Non-pigmented ciliary epithelial cell (primary cell): ENCODE measurements around the gene TAF11L14.
"Not testable (repeated sequence)": the region's sequence is repeated elsewhere in the genome, so short reads cannot be mapped to it uniquely, and the experiment has no call there.

Experiments
- DNase-seq: peaks from one replicate; pipeline ENCODE4 v3.0.0-alpha.2; 2010; ENCODE audit warnings: low read depth

The TAF11L14 gene

DNA sequence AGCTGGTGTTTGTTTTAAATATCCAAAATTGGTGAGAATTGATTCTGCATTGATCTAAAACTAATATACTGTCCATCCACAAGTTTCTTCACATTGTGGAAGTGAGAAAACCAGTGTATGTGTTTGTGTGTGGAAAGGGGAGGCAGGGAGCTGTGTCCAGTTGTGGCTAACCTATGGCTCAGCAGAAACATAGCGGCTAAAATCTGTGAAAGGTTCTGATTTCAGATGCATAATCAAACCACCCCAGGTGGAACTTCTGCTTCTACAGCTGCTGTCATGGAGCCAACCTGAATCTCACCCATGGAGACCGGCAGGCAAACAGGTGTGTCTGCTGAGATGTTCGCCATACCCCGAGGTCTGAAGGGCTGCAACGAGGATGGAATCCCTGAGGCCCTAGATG lies at the start of gene TAF11L14:
Gene TAF11L14, plus strand, starts transcription at position 301 of the 400 bp plus-strand sequence.
- DNase-seq: no peak

DNA sequence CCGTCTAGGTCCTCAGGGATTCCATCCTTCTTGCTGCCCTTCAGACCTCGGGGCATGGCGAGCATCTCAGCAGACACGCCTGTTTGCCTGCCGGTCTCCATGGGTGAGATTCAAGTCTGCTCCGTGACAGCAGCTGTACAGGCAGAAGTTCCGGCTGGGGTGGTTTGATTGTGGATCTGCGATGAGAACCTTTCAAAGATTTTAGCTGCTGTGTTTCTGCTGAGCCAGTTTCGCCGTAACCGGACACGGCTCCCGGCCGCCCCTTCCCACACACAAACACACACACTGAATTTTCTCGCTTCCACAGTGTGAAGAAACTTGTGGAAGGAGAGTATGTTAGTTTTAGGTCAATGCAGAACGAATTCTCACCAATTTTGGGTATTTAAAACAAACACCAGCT lies 48.6 kb upstream of the TAF11L14 start, which contains the start of gene TAF11L7:
Gene TAF11L7, minus strand, starts transcription at position 101 of the 400 bp plus-strand sequence.
- not testable (repeated sequence) for DNase-seq

DNA sequence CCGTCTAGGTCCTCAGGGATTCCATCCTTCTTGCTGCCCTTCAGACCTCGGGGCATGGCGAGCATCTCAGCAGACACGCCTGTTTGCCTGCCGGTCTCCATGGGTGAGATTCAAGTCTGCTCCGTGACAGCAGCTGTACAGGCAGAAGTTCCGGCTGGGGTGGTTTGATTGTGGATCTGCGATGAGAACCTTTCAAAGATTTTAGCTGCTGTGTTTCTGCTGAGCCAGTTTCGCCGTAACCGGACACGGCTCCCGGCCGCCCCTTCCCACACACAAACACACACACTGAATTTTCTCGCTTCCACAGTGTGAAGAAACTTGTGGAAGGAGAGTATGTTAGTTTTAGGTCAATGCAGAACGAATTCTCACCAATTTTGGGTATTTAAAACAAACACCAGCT lies 43.4 kb upstream of the TAF11L14 start, which contains the start of gene TAF11L8:
Gene TAF11L8, minus strand, starts transcription at position 101 of the 400 bp plus-strand sequence.
- DNase-seq: not testable (repeated sequence)

DNA sequence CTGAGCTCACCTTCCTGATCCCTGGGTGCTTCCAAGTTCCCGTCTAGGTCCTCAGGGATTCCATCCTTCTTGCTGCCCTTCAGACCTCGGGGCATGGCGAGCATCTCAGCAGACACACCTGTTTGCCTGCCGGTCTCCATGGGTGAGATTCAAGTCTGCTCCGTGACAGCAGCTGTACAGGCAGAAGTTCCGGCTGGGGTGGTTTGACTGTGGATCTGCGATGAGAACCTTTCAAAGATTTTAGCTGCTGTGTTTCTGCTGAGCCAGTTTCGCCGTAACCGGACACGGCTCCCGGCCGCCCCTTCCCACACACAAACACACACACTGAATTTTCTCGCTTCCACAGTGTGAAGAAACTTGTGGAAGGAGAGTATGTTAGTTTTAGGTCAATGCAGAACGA lies 40.0 kb upstream of the TAF11L14 start, which contains the start of gene TAF11L9:
Gene TAF11L9, minus strand, starts transcription at position 140 of the 400 bp plus-strand sequence.
- DNase-seq: not testable (repeated sequence)

DNA sequence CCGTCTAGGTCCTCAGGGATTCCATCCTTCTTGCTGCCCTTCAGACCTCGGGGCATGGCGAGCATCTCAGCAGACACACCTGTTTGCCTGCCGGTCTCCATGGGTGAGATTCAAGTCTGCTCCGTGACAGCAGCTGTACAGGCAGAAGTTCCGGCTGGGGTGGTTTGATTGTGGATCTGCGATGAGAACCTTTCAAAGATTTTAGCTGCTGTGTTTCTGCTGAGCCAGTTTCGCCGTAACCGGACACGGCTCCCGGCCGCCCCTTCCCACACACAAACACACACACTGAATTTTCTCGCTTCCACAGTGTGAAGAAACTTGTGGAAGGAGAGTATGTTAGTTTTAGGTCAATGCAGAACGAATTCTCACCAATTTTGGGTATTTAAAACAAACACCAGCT lies 36.5 kb upstream of the TAF11L14 start, which contains the start of gene TAF11L10:
Gene TAF11L10, minus strand, starts transcription at position 101 of the 400 bp plus-strand sequence.
- not testable (repeated sequence) for DNase-seq

DNA sequence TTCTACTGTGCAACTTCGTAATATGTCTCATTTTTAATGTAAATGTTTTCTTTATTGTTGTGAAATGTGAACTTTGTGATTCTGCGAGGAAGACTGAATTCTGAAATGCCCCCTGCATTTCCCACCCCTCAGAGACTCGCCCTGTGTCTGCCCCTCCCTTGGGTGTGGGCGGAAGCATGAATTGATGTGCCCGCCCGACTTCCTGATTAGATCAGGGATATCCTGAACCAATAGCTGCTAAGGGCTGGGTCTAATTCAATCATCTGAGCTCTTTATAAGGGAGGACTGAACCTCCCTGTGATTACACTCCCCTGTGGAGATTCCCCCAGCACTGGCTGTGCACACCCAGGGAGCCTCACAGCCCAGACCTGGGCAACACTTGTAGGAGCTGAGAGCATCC lies 30.4 kb upstream of the TAF11L14 start, which contains the start of gene TAF11L11:
Gene TAF11L11, plus strand, starts transcription at position 304 of the 400 bp plus-strand sequence.
- not testable (repeated sequence) for DNase-seq

DNA sequence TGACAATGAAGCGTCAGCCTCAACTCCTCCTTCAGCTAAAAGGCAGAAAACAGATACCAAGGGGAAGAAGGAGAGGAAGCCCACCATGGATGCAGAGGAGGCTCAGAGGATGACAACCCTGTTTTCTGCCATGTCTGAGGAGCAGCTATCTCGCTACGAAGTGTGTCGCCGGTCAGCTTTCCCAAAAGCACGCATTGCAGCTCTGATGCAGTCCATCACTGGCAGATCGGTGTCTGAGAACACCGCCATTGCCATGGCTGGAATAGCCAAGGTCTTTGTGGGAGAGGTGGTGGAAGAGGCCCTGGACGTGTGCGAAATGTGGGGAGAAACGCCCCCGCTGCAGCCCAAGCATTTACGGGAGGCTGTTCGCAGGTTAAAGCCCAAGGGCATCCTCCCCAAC lies 29.3 kb upstream of the TAF11L14 start:
- DNase-seq: no peak

DNA sequence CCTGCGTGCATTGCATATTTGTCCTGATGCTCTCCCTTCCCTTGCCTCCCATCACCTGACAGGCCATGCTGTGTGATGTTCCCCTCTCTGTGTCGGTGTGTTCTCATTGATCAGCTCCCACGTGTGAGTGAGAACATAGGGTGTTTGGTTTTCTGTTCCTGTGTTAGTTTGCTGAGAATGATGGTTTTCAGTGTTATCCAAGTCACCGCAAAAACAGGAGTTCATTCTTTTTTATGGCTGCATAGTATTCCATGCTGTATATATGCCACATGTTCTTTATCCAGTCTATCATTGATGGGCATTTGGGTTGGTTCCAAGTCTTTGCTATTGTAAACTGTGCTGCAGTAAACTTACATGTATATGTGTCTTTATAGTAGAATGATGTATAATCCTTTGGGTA lies 26.8 kb upstream of the TAF11L14 start:
- not testable (repeated sequence) for DNase-seq

DNA sequence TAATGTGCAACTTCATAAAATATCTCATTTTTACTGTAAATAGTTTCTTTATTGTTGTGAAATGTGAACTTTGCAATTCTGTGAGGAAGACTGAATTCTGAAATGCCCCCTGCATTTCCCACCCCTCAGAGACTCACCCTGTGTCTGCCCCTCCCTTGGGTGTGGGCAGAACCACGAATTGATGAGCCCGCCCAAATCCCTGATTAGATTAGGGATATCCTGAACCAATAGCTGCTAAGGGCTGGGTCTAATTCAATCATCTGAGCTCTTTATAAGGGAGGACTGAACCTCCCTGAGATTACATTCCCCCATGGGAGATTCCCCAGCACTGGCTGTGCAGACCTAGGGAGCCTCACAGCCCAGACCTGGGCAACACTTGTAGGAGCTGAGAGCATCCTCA lies 24.2 kb upstream of the TAF11L14 start, which contains the start of gene TAF11L12:
Gene TAF11L12, plus strand, starts transcription at position 301 of the 400 bp plus-strand sequence.
- not testable (repeated sequence) for DNase-seq

DNA sequence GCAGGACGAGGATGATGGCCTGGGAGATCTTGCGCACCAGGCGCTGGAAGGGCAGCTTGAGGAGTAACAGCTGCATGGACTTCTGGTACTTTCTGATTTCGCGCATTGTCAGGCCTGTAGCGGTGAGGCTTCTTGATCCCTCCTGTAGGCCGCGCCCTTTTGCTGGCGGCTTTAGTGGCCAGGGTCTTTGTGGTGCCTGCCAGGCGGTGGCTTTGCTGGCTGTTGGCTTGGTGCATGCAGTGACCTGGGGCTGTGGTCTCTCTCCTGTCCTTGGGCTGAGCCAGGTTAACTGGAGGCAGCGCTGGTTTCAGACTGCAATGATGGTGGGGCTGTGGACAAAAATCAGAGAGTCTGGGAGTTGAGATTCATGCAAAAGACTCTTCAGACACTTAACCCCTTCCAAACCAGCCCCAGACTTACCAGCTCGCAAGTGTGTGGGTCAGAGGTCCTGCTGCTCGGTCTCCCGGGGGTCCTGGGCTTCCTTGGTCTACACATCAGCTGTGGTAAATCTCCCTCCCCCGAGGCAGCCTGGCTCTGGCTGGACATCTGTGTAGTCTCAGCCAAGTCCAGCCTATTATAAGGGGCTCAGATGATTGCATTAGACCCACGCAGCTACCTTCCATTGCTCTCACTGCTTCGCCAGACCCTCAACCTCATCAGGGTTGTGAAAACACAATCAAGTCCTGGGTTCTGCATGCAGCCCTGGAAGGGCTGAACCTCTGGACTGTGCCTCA lies 19.2 kb upstream of the TAF11L14 start:
- DNase-seq: no peak

DNA sequence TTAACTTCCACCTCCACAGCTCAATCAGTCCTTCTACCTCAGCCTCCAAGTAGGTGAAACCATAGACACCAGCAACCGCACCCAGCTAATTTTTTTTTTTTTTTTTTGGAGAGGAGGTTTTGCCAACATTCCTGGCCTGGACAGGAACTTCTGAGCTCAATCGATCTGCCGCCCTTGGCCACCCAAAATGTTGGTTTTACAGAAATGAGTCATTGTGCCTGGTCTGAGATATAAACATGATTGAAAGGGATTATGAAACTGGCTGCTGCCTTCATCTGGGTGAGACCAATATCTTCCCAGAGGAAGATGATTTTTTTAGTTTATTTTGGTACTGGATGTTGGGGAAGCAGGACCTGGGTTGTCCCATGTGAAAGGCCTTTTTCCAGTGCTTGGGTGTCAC lies 14.9 kb upstream of the TAF11L14 start:
- DNase-seq: no peak

DNA sequence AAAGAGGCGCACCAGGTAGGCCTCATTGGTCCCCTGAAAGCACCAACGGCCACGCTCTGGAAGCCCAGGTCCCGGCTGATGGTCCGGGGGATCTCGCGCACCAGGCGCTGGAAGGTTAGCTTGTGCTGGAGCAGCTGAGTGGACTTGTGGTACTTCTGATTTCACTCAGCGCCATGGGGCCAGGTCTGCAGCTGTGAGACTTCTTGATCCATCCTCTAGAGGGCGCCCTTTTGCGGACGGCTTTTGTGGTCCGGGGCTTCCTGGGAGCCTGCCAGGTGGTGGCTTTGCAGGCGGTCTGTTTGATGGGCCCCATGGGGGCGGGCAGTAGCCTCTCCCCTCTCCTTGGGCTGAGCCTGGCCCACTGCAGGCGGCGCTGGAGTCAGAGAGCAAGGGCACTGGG lies 13.6 kb upstream of the TAF11L14 start:
- DNase-seq: no peak

DNA sequence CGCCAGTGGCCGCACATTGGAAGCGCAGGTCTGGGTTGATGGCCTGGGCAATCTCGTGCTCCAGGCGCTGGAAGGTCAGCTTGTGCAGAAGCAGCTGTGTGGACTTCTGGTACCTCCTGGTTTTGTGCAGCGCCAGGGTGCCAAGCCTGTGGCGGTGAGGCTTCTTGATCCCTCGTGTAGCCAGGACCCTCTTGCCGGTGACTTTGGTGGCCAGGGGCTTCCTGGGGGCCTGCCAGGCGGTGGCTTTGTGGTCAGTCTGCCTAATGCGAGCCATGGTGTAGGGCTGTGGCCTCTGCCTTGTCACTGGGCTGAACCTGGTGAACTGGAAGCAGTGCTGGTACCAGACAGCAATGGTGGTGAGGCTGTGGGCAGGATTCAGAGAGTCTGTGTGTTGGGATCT lies 8.6 kb upstream of the TAF11L14 start:
- DNase-seq: no peak

DNA sequence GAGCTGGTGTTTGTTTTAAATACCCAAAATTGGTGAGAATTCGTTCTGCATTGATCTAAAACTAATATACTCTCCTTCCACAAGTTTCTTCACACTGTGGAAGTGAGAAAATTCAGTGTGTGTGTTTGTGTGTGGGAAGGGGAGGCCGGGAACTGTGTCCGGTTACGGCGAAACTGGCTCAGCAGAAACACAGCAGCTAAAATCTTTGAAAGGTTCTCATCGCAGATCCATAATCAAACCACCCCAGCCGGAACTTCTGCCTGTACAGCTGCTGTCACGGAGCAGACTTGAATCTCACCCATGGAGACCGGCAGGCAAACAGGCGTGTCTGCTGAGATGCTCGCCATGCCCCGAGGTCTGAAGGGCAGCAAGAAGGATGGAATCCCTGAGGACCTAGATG lies 2.5 kb upstream of the TAF11L14 start, which contains the start of gene TAF11L13:
Gene TAF11L13, plus strand, starts transcription at position 301 of the 400 bp plus-strand sequence.
- not testable (repeated sequence) for DNase-seq

DNA sequence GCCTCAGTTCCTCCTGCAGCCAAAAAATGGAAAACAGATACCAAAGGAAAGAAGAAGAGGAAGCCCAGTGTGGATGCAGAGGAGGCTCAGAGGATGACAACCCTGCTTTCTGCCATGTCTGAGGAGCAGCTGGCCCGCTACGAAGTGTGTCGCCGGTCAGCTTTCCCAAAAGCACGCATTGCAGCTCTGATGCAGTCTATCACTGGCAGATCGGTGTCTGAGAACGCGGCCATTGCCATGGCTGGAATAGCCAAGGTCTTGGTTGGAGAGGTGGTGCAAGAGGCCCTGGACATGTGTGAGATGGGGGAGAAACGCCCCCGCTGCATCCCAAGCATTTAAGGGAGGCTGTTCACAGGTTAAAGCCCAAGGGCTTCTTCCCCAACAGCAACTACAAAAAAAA lies 15.0 kb downstream of the TAF11L14 start:
- DNase-seq: not testable (repeated sequence)

DNA sequence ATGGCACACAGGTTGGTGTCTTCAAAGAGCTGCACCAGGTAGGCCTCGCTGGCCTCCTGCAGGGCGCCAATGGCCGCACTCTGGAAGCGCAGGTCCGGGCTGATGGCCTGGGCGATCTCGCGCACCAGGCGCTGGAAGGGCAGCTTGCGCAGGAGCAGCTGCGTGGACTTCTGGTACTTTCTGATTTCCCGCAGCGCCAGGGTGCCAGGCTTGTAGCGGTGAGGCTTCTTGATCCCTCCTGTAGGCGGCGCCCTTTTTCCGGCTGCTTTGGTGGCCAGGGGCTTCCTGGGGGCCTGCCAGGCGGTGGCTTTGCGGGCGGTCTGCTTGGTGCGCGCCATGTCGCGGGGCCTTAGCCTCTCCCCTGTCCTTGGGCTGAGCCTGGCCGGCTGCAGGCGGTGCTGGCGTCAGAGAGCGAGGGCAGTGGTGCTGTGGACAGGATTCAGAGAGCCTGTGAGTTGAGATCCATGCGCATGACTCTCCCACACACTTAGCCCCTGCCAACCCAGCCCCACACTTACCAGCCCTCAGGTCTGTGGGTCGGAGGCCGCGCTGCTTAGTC lies 21.0 kb downstream of the TAF11L14 start:
- not testable (repeated sequence) for DNase-seq

DNA sequence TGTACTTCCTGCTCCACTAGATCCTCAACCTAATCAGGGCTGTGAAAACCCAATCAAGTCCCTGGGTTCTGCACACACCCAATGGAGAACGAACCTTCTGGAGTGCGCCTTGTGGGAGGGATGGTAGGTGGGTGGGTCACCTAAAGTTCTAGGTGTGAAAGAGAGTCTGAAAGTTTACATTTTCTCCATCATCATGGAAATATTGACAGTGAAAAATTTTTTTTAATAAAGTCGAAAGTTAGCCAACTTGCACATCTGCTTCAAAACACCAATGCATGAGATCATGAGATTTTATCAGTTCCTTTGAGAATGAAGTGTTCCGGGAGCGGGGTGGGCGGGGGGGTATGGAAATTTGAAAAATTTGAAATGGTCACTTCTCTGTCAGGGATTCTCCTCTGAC lies 21.7 kb downstream of the TAF11L14 start:
- no peak for DNase-seq

DNA sequence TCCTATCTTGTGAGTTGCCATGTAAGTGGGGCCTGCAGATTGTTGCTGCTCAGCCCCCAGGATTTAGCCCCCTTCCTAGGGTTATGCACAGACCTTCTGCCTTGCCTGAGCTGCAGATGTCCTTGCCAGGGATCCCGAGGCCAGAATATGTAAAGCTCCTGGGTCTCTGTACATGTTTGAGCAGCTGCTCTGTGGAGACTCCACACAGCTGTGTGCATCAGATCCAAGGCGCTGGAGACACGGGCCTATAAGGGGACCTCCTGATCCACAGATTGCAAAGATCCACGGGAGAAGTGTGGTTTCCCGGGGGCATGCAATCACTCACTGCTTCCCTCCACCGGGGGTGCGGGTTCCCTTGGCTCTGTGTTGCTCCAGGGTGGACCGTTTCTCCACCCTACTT lies 28.9 kb downstream of the TAF11L14 start:
- no peak for DNase-seq

DNA sequence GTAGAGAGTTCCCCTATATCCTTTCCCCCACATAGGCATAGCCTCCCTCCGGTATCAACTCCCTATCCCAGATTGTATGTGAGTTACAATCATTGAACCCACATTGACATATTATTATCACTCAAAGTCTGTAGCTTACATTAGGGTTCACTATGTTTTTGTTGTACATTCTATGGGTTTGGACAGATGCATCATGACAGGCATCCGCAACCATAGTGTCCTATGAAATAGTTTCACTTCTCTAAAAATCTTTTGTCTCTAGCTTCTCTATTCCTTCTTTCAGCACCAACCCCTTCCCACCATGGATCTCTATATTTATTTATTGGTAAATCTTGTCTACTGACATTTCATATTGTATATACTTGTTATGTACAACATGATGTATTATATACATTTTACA lies 31.6 kb downstream of the TAF11L14 start:
- no peak for DNase-seq

DNA sequence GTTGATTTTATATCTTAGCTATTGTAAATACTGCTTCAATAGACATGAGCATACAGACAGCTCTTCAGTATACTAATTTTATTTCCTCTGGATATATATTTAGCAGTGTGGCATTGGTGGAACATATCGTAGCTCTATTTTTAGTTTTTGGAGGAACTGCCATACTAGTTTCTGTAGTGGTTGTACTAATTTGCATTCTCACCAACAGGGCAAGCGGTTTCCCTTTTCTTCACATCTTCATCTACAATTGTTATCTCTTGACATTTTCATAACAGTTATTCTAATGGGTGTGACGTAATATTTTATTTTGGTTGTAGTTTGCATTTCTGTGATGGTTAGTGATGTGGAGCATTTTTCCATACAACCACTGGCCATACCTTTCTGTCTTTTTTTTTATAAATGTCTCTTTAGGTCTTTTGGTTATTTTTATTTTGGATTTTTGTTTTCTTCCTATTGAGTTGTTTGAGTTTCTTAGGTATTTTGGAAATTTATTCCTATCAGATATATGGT lies 32.5 kb downstream of the TAF11L14 start:
- no peak for DNase-seq

DNA sequence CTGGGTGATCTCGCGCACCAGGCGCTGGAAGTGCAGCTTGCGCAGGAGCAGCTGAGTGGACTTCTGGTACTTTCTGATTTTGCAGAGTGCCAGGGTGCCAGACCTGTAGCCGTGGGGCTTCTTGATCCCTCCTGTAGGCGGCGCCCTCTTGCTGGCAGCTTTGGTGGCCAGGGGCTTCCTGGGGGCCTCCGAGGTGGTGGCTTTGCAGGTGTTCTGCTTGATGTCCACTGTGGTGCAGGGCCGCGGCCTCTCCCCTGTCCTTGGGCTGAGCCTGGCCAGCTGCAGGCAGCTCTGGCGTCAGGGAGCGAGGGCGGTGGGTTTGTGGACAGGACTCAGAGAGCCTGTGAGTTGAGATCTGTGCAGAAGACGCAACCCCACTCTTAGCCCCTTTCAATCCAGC lies 36.1 kb downstream of the TAF11L14 start:
- no peak for DNase-seq

DNA sequence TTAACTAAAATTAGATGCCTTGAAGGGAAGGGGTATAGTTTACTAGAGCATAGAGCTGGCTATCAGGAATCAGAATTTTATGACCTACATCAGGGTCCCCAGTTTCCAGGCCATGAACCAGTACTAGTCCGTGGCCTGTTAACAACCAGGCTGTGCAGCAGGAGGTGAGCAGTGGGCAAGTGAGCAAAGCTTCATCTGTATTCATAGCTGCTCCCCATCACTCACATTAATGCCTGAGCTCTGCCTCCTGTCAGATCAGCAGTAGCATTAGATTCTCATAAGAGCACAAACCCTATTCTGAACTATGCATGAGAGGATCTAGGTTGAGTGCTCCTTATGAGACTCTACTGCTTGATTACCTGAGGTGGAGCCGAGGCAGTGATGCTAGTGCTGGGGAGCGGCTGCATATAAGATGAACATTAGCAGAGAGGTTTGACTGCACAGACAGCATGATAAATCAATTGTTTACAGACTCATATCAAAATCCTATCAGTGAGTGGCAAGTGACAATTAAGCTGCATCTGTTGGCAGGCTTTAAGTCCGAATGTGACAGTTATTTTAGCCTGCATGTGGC lies 44.6 kb downstream of the TAF11L14 start:
- no peak for DNase-seq
